ENCODE measurements around the gene C11orf97.
"Not testable (repeated sequence)": the region's sequence is repeated elsewhere in the genome, so short reads cannot be mapped to it uniquely, and the experiment has no call there.

Gene C11orf97

DNA sequence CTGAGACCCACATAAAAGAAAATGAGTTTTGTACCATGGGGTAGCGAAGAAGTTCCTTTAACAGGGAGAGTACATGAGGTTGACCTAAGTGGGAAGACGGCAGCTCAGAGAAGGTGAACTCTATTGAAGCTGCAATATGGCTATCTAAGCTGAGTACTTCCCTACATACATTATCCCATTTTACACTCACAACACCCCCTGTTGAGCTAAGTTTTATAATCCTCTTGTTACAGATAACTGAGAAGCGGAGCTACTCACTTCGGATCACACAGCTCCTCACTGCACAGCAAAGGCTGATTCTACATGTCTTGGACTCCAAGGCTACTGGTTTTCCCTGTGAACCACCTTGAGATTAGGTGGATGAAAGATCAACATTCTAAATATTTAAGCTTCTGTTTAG lies 46.7 kb downstream of the C11orf97 start:
- Mint-ChIP-seq H3K9me3 (no peaks in the 10 kb centered on the region), H3K27me3 (no peaks in the 10 kb centered on the region), H3K4me3 (no peak overlapping the region), H3K36me3 (ENCODE audit: low read depth) (no peaks in the 10 kb centered on the region), H3K27ac (no peak overlapping the region), H3K4me1 (ENCODE audit: low read depth) (no peaks in the 10 kb centered on the region)
- no peak for DNase-seq

DNA sequence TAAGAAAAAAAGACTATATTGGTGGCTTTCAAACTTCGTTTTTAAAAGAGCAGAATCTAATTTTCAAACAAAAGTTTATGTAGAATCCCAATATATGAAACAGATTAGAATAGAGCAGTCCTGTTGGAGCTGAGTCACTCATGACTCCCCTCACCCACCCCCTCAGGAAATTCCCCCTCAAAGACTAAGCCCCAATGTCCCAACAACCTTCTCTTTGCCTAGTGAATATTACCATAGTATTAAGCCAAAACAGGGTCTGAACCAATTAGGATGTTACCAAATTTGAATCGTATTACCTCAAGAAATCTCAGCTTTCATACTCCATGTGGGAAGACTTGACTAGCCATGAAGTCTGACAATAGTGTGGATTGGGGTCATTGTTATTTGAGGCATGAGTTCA lies 47.1 kb downstream of the C11orf97 start:
- Mint-ChIP-seq H3K4me3 (no peak overlapping the region), H3K9me3 (no peaks in the 10 kb centered on the region), H3K4me1 (ENCODE audit: low read depth) (no peaks in the 10 kb centered on the region), H3K27me3 (no peaks in the 10 kb centered on the region), H3K36me3 (ENCODE audit: low read depth) (no peaks in the 10 kb centered on the region), H3K27ac (no peak overlapping the region)
- DNase-seq = no peak

DNA sequence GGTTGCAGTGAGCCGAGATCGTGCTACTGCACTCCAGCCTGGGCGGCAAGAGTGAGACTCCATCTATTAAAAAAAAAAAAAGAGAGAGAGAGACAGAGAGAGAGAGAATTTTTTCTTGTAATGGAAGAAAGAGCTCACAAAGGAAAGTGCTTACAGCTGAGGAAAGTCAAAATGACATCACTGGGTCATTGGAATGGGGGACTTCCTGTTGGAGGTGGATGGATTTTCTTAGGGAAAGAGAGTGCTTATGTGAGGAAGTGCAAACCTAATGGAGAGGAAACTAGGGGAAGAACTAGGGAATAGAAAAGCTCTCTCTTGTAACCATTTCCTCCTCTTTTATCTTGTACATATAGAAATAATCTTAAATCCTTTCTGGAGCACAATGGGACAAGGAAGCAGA lies 48.6 kb downstream of the C11orf97 start:
- no peaks in the 10 kb centered on the region for H3K36me3 Mint-ChIP-seq (ENCODE audit: low read depth)
- no peaks in the 10 kb centered on the region for H3K9me3 Mint-ChIP-seq
- no peak overlapping the region for H3K27ac Mint-ChIP-seq
- H3K27me3 Mint-ChIP-seq = no peaks in the 10 kb centered on the region
- no peak overlapping the region for H3K4me3 Mint-ChIP-seq
- no peak for DNase-seq
- H3K4me1 Mint-ChIP-seq (ENCODE audit: low read depth) = no peaks in the 10 kb centered on the region

GRCh38 chr11:94563176-94563847 lies 51.1 kb downstream of the C11orf97 start:
- no peak overlapping the region for H3K4me3 Mint-ChIP-seq
- H3K4me1 Mint-ChIP-seq (ENCODE audit: low read depth) = no peaks in the 10 kb centered on the region
- no peaks in the 10 kb centered on the region for H3K27me3 Mint-ChIP-seq
- no peak overlapping the region for H3K27ac Mint-ChIP-seq
- no peak for DNase-seq
- H3K36me3 Mint-ChIP-seq (ENCODE audit: low read depth) = no peaks in the 10 kb centered on the region
- no peaks in the 10 kb centered on the region for H3K9me3 Mint-ChIP-seq

GRCh38 chr11:94563848-94564467 lies 51.7 kb downstream of the C11orf97 start:
- no peaks in the 10 kb centered on the region for H3K36me3 Mint-ChIP-seq (ENCODE audit: low read depth)
- H3K27ac Mint-ChIP-seq = no peak overlapping the region
- no peaks in the 10 kb centered on the region for H3K4me1 Mint-ChIP-seq (ENCODE audit: low read depth)
- no peak for DNase-seq
- no peaks in the 10 kb centered on the region for H3K27me3 Mint-ChIP-seq
- no peak overlapping the region for H3K4me3 Mint-ChIP-seq
- no peaks in the 10 kb centered on the region for H3K9me3 Mint-ChIP-seq

DNA sequence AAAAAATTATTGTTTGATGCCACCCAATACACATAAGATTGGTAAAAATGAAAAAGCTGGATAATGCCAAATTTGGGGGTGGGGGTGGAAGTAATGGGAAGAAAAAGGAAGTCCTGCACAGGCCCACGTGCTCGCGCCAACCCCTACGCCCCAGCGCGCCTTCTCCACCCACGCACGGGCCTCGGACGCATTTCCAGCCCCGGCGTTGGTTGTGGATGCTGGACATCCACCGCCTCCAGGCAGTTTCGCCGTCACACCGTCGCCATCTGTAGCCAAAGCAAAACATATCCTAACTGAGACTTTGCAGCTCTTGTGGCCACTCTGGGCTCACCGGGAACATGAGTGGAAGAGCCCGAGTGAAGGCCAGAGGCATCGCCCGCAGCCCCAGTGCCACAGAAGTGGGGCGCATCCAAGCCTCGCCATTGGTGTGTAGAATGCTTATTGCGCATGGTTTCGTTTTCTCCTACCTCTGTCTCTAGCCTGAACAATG lies 55.0 kb downstream of the C11orf97 start, which contains the start of gene PIWIL4:
PIWIL4 (plus strand) TSS at position 188 of the 490 bp plus-strand sequence; CDS start at position 339, 151 bp downstream.
- no peaks in the 10 kb centered on the region for H3K9me3 Mint-ChIP-seq
- H3K36me3 Mint-ChIP-seq (ENCODE audit: low read depth) = no peaks in the 10 kb centered on the region
- H3K27me3 Mint-ChIP-seq = no peaks in the 10 kb centered on the region
- DNase-seq = no peak
- H3K4me3 Mint-ChIP-seq = no peak within 1 kb of the TSS
- no peaks in the 10 kb centered on the region for H3K4me1 Mint-ChIP-seq (ENCODE audit: low read depth)
- H3K27ac Mint-ChIP-seq = no peak within 1 kb of the TSS

GRCh38 chr11:94568200-94568599 lies 55.9 kb downstream of the C11orf97 start:
- no peaks in the 10 kb centered on the region for H3K9me3 Mint-ChIP-seq
- H3K36me3 Mint-ChIP-seq (ENCODE audit: low read depth) = no peaks in the 10 kb centered on the region
- H3K27me3 Mint-ChIP-seq = no peaks in the 10 kb centered on the region
- DNase-seq = no peak
- no peak overlapping the region for H3K4me3 Mint-ChIP-seq
- no peaks in the 10 kb centered on the region for H3K4me1 Mint-ChIP-seq (ENCODE audit: low read depth)
- H3K27ac Mint-ChIP-seq = no peak overlapping the region

- H3K36me3 Mint-ChIP-seq (ENCODE audit: low read depth) = no peaks in the 10 kb centered on the region
- DNase-seq = no peak
- no peaks in the 10 kb centered on the region for H3K9me3 Mint-ChIP-seq
- H3K27ac Mint-ChIP-seq = no peak overlapping the region
- H3K4me1 Mint-ChIP-seq (ENCODE audit: low read depth) = no peaks in the 10 kb centered on the region
- no peak overlapping the region for H3K4me3 Mint-ChIP-seq
- no peaks in the 10 kb centered on the region for H3K27me3 Mint-ChIP-seq
Observed at GRCh38 chr11:94568717-94569116, 56.5 kb downstream of the C11orf97 start.

- H3K27ac Mint-ChIP-seq, H3K27me3 Mint-ChIP-seq: not testable (repeated sequence)
Observed at GRCh38 chr11:94572975-94573374, 60.7 kb downstream of the C11orf97 start.

DNA sequence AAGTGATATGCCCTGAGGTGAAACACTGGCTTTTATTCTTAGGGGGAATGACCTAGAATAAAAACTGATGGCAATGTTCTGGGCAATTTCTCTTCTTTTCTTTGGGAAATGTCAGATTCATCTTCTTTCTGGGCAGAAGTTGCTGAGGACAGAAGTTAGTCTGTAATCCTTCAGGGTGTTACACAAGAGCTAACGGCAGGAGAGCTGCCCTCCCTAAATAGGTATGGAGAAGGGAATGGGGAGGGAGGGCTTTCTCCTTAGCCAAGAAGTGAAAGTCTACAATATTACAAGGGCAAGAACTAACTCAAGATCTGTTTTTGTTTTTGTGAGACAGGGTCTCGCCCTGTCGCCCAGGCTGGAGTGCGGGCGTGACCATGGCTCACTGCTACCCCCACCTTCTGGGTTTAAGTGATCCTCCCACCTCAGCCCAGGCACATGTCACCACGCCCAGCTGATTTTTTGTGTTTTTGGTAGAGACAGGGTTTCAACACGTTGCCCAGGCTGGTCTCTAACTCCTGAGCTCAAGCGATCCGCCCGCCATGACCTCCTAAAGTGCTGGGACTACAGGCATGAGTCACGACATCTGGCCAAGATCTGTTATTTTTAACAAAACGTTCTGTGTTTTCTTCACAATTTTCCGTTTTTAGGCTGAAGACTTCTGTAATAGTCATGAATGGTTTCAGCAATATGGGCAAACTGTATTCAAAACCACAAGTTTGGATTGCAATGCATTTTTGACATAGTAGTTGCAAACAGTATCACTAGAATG lies 62.1 kb downstream of the C11orf97 start:
- DNase-seq = no peak
- Mint-ChIP-seq H3K36me3 (ENCODE audit: low read depth) (no peaks in the 10 kb centered on the region), H3K4me3 (no peak overlapping the region), H3K27me3 (no peaks in the 10 kb centered on the region), H3K4me1 (ENCODE audit: low read depth) (no peaks in the 10 kb centered on the region), H3K9me3 (no peaks in the 10 kb centered on the region), H3K27ac (no peak overlapping the region)

More at GRCh38 chr11:94572975-94573374, 60.7 kb downstream of the C11orf97 start:
- not testable (repeated sequence) for H3K4me3 Mint-ChIP-seq; H3K36me3 Mint-ChIP-seq (ENCODE audit: low read depth); DNase-seq; H3K4me1 Mint-ChIP-seq (ENCODE audit: low read depth); H3K9me3 Mint-ChIP-seq

GRCh38 chr11:94576306-94576705 lies 64.0 kb downstream of the C11orf97 start:
- no peaks in the 10 kb centered on the region for H3K27me3 Mint-ChIP-seq
- no peaks in the 10 kb centered on the region for H3K4me1 Mint-ChIP-seq (ENCODE audit: low read depth)
- H3K36me3 Mint-ChIP-seq (ENCODE audit: low read depth) = no peaks in the 10 kb centered on the region
- no peak for DNase-seq
- H3K27ac Mint-ChIP-seq = no peak overlapping the region
- no peak overlapping the region for H3K4me3 Mint-ChIP-seq
- no peaks in the 10 kb centered on the region for H3K9me3 Mint-ChIP-seq

DNA sequence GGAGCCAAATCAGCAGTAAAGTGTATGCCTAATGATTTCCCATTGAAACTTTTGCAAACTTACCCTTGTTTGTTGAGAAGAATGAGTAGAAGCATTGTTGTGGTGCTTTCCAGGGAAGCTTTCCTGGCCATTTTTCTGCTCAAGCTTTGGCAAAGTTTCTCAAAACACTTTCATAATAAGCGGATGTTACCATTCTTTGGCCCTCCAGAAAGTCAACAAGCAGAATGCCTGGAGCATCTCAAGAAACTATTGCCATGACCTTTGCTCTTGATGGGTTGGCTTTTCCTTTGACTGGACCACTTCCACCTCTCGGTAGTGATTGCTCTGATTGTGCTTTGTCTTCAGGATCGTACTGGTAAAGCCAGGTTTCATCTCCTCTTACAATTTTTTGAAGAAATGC lies 65.6 kb downstream of the C11orf97 start:
- H3K4me3 Mint-ChIP-seq = no peak overlapping the region
- H3K9me3 Mint-ChIP-seq = no peaks in the 10 kb centered on the region
- H3K4me1 Mint-ChIP-seq (ENCODE audit: low read depth) = peaks cover 9% of the 10 kb centered on the region
- no peak overlapping the region for H3K27ac Mint-ChIP-seq
- no peak for DNase-seq
- H3K36me3 Mint-ChIP-seq (ENCODE audit: low read depth) = no peaks in the 10 kb centered on the region
- H3K27me3 Mint-ChIP-seq = no peaks in the 10 kb centered on the region

Data from activated T-cell treated with anti-CD3 and anti-CD28 coated beads, Interleukin-2, amount 50 U/mL, for 24 hours (primary cell).